ENCODE measurements around the gene LINC00237. TPM values are rescaled to one million over a fixed set of nuclear protein-coding genes. Genes with fewer than 3 reads are reported as not detected.

LINC00237 gene
- total RNA-seq, 1 donor from 2014 or later: not detected

DNA sequence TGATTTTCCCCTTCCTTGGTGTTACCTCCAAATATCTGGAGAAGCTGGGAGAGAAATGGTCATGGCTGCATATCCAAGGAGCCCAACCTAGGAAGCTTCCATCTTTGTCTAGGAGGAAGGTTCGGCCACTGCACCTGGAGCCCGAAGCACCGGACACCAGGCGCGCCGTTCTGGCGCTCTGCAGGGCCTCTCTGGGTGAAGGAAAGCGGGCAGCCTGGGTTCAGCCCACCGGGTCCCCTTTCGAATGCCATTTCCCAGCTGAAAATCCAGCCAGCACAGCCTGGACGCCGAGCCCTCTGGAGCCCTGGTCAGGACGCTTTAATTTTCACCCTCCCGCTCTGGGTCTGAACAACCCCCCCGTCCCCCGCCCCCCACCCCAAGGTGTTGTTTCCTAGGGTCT lies 1.2 kb downstream of the LINC00237 start:
- Histone ChIP-seq H3K27me3 (peaks cover 34% of the 10 kb centered on the region), H3K9me3 (no peaks in the 10 kb centered on the region), H3K4me1 (peaks cover 54% of the 10 kb centered on the region), H3K27ac (no peak overlapping the region), H3K36me3 (no peaks in the 10 kb centered on the region), H3K4me3 (no peak overlapping the region)
- intact Hi-C loops (cut with DNase I): no loop called here
- TF ChIP-seq POLR2A (IDR thresholded peaks at IDR 0.05): no peak
- TF ChIP-seq, protein P1, sequence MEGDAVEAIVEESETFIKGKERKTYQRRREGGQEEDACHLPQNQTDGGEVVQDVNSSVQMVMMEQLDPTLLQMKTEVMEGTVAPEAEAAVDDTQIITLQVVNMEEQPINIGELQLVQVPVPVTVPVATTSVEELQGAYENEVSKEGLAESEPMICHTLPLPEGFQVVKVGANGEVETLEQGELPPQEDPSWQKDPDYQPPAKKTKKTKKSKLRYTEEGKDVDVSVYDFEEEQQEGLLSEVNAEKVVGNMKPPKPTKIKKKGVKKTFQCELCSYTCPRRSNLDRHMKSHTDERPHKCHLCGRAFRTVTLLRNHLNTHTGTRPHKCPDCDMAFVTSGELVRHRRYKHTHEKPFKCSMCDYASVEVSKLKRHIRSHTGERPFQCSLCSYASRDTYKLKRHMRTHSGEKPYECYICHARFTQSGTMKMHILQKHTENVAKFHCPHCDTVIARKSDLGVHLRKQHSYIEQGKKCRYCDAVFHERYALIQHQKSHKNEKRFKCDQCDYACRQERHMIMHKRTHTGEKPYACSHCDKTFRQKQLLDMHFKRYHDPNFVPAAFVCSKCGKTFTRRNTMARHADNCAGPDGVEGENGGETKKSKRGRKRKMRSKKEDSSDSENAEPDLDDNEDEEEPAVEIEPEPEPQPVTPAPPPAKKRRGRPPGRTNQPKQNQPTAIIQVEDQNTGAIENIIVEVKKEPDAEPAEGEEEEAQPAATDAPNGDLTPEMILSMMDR (IDR thresholded peaks at IDR 0.05): no peak
- no peak for TF ChIP-seq POLR2AphosphoS5 (IDR thresholded peaks at IDR 0.05; ENCODE audit: insufficient read depth in 1 of 2, low read depth in 1 of 2)
- no peak for DNase-seq (ENCODE audit: extremely low spot score in 2 of 2)

DNA sequence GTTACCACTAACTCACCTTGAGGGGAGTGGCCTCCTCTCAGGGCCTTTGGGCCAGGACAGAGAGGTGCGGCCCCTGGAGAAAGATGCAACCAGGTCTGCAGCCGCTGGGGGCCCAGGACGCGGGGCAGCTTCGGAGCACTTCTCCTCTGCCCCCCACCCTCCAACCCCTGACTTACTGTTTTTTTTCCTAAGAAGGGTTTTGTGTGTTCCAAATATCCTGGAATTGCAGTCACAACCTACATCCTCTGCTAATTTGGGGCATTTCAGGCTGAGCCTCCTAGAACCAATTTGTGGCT lies 1.7 kb downstream of the LINC00237 start:
- Histone ChIP-seq H3K27me3 (peaks cover 34% of the 10 kb centered on the region), H3K36me3 (no peaks in the 10 kb centered on the region), H3K27ac (no peak overlapping the region), H3K4me3 (no peak overlapping the region), H3K9me3 (no peaks in the 10 kb centered on the region), H3K4me1 (peaks cover 54% of the 10 kb centered on the region)
- intact Hi-C loops (cut with DNase I): no loop called here
- no peak for DNase-seq (ENCODE audit: extremely low spot score in 2 of 2)
- TF ChIP-seq POLR2AphosphoS5 (IDR thresholded peaks at IDR 0.05; ENCODE audit: insufficient read depth in 1 of 2, low read depth in 1 of 2): no peak
- TF ChIP-seq, protein P1 (IDR thresholded peaks at IDR 0.05): no peak
- no peak for TF ChIP-seq POLR2A (IDR thresholded peaks at IDR 0.05)

DNA sequence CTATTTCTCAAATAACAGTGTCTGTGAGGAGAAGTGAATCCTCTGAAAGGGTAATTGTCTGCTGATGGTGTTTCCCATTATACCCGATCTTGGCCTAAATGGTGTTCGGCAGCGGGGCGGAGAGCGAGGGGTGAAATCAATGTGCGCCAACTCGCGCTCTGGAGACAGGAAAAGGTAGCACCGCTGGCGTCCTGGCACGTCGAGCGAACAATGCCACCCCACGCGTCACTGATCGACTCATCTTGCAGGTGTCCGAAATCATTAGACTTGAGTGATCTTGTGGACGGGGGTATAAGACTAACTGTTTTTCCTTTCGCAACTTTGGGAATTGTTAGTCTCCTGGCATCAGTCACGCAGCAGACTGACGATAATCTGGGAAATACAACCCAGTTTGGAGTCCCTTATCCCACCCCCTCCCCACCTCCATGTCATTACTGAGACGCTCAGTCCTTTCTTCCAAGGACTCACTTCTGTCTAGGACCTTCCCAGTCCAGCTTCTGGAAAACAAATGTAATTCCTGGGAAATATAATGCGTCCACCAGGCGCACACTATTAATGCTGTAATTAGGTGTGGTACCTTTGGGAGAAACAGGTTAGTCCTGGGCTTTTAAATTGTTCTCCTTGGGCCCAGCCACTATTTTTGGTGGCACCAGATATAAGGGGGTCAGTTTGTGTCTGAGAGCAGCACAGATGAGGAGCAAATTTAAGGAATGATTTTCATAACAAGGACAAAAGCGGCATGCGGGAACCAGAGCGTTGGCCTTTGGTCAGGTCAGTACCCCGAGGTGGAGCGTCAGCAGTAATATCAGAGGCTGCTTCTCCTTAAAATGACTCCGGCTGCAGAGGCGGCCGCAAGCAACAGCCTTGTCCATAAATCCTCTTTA lies 2.3 kb downstream of the LINC00237 start:
- H3K27me3 ChIP-seq: peaks cover 34% of the 10 kb centered on the region
- no peak for DNase-seq (ENCODE audit: extremely low spot score in 2 of 2)
- H3K36me3 ChIP-seq: no peaks in the 10 kb centered on the region
- no peak overlapping the region for H3K4me3 ChIP-seq
- no peak overlapping the region for H3K27ac ChIP-seq
- H3K9me3 ChIP-seq: no peaks in the 10 kb centered on the region
- TF ChIP-seq POLR2AphosphoS5 (IDR thresholded peaks at IDR 0.05; ENCODE audit: insufficient read depth in 1 of 2, low read depth in 1 of 2) (no peak), POLR2A (IDR thresholded peaks at IDR 0.05) (no peak)
- TF ChIP-seq, protein P1 (IDR thresholded peaks at IDR 0.05): no peak
- H3K4me1 ChIP-seq: peaks cover 54% of the 10 kb centered on the region
- intact Hi-C loops (cut with DNase I): no loop called here

DNA sequence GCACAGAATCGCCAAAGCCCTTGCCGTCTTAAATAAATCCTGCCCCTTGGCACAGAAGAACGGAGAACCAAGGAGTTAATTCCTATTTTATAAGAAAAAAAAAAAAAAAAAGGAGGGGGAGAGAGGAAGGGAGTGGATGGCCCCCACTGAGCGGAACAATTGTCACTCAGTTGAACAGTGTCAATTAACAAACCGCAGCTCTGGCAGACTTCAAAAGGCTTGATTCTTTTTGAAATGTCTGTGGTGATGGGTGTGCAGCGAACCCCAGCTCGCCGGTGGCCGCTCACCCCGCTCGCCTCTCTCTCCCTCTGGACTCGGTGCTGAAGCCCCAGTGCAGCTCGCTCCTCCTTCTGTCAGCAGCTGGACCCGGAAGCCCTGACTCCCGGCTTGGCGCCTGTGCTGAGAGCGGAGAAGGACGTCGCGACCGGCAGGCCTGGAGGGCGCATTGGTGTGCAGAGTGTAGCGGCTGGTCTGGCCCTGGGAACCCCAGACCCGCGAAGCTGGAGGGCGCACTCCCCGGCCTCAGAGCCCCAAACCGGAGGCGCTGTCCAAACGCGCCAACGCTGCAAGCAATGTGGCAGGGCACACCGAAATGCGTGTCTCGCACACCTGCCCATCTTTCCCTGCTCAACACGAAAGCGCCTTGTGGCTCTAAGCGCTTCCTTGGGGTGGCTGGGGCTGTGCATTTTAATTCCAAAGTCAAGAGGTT lies 3.4 kb downstream of the LINC00237 start:
- TF ChIP-seq POLR2AphosphoS5 (IDR thresholded peaks at IDR 0.05; ENCODE audit: insufficient read depth in 1 of 2, low read depth in 1 of 2): no peak
- TF ChIP-seq, protein P1 (IDR thresholded peaks at IDR 0.05): no peak
- TF ChIP-seq POLR2A (IDR thresholded peaks at IDR 0.05): no peak
- Histone ChIP-seq H3K4me3 (peak overlapping the region; percentile 20 to 27), H3K4me1 (peaks cover 54% of the 10 kb centered on the region), H3K27ac (no peak overlapping the region), H3K36me3 (no peaks in the 10 kb centered on the region), H3K27me3 (peaks cover 34% of the 10 kb centered on the region), H3K9me3 (no peaks in the 10 kb centered on the region)
- DNase-seq (ENCODE audit: extremely low spot score in 2 of 2): no peak
- intact Hi-C loops (cut with DNase I): no loop called here
